PC-3 (cell line): ENCODE results near the gene SNRPA. TPM values are rescaled to one million over a fixed set of nuclear protein-coding genes. Genes with fewer than 3 reads are reported as not detected.
A peak's percentile ranks its signal among the peaks of the same experiment; 100 is the strongest.

Experiments used
- ATAC-seq: fragments of 200-7000 bp; cut with Tn5 transposase; 2 replicates; pipeline ENCODE4 v1.9.1; 2020; ENCODE audit warnings: mild to moderate bottlenecking, moderate library complexity
- Bru-seq: library from RNA; stranded (reverse); fragments of 400-500 nt; gene quantifications from one replicate; lab custom pipeline; 2021; lab: Mats Ljungman, UMichigan
- BruChase-seq, 2 experiments: library from RNA; stranded (reverse); fragments of 400-500 nt; gene quantifications; one replicate each; lab custom pipeline; 2021; lab: Mats Ljungman, UMichigan
- BruUV-seq: library from RNA; stranded (reverse); fragments of 400-500 nt; replicated peaks from 2 replicates; lab custom pipeline; 2021; lab: Mats Ljungman, UMichigan
- CTCF ChIA-PET: fragments of 300-600 bp; sonication (Branson Sonifier 250); formaldehyde crosslinking; loops from one replicate; lab custom pipeline; 2022; ENCODE audit warnings: antibody characterized with exemption; lab: Charles Lee
- POLR2A ChIA-PET: fragments of 300-600 bp; sonication (Branson Sonifier 250); formaldehyde crosslinking; loops from one replicate; lab custom pipeline; 2022; ENCODE audit warnings: antibody characterized with exemption; ENCODE audit not compliant: unreplicated experiment; lab: Charles Lee
- DNase-seq: peaks from one replicate; pipeline ENCODE4 v3.0.0-alpha.2; 2015
- H2AFZ ChIP-seq: fragments of 300-600 bp; sonication (generic); 2 replicates; pipeline ENCODE4 v1.6.0; 2016; ENCODE audit warnings: antibody characterized with exemption, low read length
- H3F3A ChIP-seq: fragments of 300-600 bp; sonication (generic); one replicate; pipeline ENCODE4 v1.6.0; 2017; ENCODE audit warnings: antibody characterized with exemption, low read length, control low read depth, mild to moderate bottlenecking; ENCODE audit not compliant: unreplicated experiment
- H3K27ac ChIP-seq: fragments of 300-600 bp; sonication (generic); 2 replicates; pipeline ENCODE4 v1.5.1; 2016; ENCODE audit warnings: mild to moderate bottlenecking, low read length
- H3K27me3 ChIP-seq: fragments of 300-600 bp; sonication (generic); 2 replicates; pipeline ENCODE4 v1.6.1; 2016; ENCODE audit warnings: low read length, mixed read lengths
- H3K36me3 ChIP-seq: fragments of 300-600 bp; sonication (generic); 2 replicates; pipeline ENCODE4 v1.6.1; 2016; ENCODE audit warnings: low read depth, mixed run types, low read length, mixed read lengths
- H3K4me1 ChIP-seq: fragments of 300-600 bp; sonication (generic); 2 replicates; pipeline ENCODE4 v1.5.1; 2016; ENCODE audit warnings: low read length; ENCODE audit not compliant: insufficient read depth
- H3K4me2 ChIP-seq: fragments of 300-600 bp; sonication (generic); 2 replicates; pipeline ENCODE4 v1.6.0; 2016; ENCODE audit warnings: low read length
- H3K4me3 ChIP-seq: fragments of 300-600 bp; sonication (generic); 2 replicates; pipeline ENCODE4 v1.5.1; 2016; ENCODE audit warnings: mild to moderate bottlenecking, low read length, mixed read lengths
- H3K79me2 ChIP-seq: fragments of 300-600 bp; sonication (generic); 2 replicates; pipeline ENCODE4 v1.6.1; 2017; ENCODE audit warnings: low read length, mixed read lengths
- H3K9ac ChIP-seq: fragments of 300-600 bp; sonication (generic); 2 replicates; pipeline ENCODE4 v1.6.0; 2016; ENCODE audit warnings: mild to moderate bottlenecking, low read length
- H3K9me2 ChIP-seq: fragments of 300-600 bp; sonication (generic); replicated peaks from 2 replicates; pipeline ENCODE4 v1.6.1; 2016; ENCODE audit warnings: mixed run types, low read length, mixed read lengths
- H3K9me3 ChIP-seq: fragments of 300-600 bp; sonication (generic); 2 replicates; pipeline ENCODE4 v1.6.1; 2016; ENCODE audit warnings: low read length, mixed read lengths
- H4K20me1 ChIP-seq: fragments of 300-600 bp; sonication (generic); 2 replicates; pipeline ENCODE4 v1.6.1; 2016; ENCODE audit warnings: low read length, mixed read lengths
- EZH2 ChIP-seq: fragments of 300-600 bp; sonication (generic); IDR thresholded peaks from one replicate; pipeline ENCODE4 v1.6.1; 2017; ENCODE audit warnings: antibody characterized with exemption, mild to moderate bottlenecking, low read length; ENCODE audit not compliant: unreplicated experiment
- EZH2phosphoT487 ChIP-seq: fragments of 300-600 bp; sonication (generic); IDR thresholded peaks from 2 replicates; pipeline ENCODE4 v1.6.1; 2018; ENCODE audit warnings: mild to moderate bottlenecking, antibody characterized with exemption, low read length, borderline replicate concordance
- intact Hi-C: fragments of 100-400 bp; cut with micrococcal nuclease; formaldehyde crosslinking; loops from 2 replicates; pipeline ENCODE4 v1.9.0; 2023
- long read RNA-seq: library from polyadenylated mRNA; unstranded; transcript quantifications from one replicate; pipeline ENCODE4 v2.0.0, GENCODE V29; 2021; ENCODE audit not compliant: unreplicated experiment
- total RNA-seq: library from RNA; depleted of rRNA; stranded (reverse); fragments of >200 nt; gene quantifications from 2 replicates; pipeline ENCODE4 v1.2.3, GENCODE V29; 2014; rRNA removed
- TF ChIP-seq, protein P1 (sequence below): fragments of 300-600 bp; sonication (generic); conservative IDR thresholded peaks from 2 replicates; pipeline ENCODE4 v1.5.1; 2017; ENCODE audit warnings: antibody characterized with exemption, low read depth, mild to moderate bottlenecking, low read length

Gene SNRPA
- total RNA-seq (207 and 243 TPM in 2 replicates), Bru-seq, nascent RNA (percentile 84 among the genes with signal in this experiment), BruChase-seq, experiment 1, labeled RNA remaining after a 6-hour chase (percentile 87 among the genes with signal in this experiment), BruChase-seq, experiment 2, labeled RNA remaining after a 2-hour chase (percentile 72 among the genes with signal in this experiment)
- long read RNA-seq, transcript SNRPA-201 (6 exons, 1,621 nt) = major isoform, 19 of 41 reads
- long read RNA-seq, partial matches to known transcripts = 13 of 41 reads
- long read RNA-seq, other reads (novel, unspliced or antisense) = 9 of 41 reads

DNA sequence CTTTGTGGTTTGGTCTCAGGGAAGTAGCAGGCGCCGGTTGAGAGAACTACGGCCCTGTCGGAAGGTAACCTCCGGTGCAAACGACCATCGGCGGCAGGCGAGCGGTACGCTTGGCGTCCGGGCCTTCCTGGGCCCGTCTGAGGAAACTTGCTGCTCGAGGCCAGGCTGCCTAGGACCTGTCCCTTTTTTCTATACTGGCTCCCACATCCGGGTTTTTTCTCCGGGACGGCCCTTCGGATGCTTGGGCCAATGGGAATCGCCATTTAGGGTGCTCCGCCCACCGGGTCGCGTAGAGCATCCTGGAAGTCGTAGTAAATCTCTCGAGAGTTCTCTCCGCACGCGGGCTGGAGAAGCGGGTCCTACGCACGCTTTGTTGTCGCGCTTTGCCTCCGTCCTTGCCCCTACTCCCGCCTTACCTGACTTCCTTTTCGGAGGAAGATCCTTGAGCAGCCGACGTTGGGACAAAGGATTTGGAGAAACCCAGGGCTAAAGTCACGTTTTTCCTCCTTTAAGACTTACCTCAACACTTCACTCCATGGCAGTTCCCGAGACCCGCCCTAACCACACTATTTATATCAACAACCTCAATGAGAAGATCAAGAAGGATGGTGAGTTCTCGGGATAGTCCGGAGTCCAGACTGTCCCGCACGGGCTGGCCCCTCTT is at the start of gene SNRPA:
Gene SNRPA, plus strand, starts transcription at position 330 of the 664 bp plus-strand sequence. Its CDS starts 206 bp downstream, at position 536.
- ChIA-PET POLR2A (interaction anchor here (0.5 to 1.2 kb wide), 4 partner anchors 26 to 467 kb away, joined by 3 to 20 read pairs (median 8); no protein-coding TSS in a partner anchor), CTCF (no interaction called here)
- Histone ChIP-seq H3K27me3 (no peaks in the 10 kb centered on the region), H3K9me3 (no peaks in the 10 kb centered on the region), H3F3A (no peaks in the 10 kb centered on the region), H4K20me1 (peaks cover 23% of the 10 kb centered on the region), H3K9me2 (no peaks in the 10 kb centered on the region), H3K27ac (peak within 1 kb of the TSS; percentile 93), H3K9ac (peak within 1 kb of the TSS; percentile 99), H3K4me3 (peak within 1 kb of the TSS; percentile 95), H3K36me3 (peaks cover 9% of the 10 kb centered on the region), H3K79me2 (peaks cover 50% of the 10 kb centered on the region), H3K4me1 (peaks cover 35% of the 10 kb centered on the region), H2AFZ (peak within 1 kb of the TSS; percentile 74), H3K4me2 (peak within 1 kb of the TSS; percentile 91)
- TF ChIP-seq EZH2 = no peak
- TF ChIP-seq, protein P1, sequence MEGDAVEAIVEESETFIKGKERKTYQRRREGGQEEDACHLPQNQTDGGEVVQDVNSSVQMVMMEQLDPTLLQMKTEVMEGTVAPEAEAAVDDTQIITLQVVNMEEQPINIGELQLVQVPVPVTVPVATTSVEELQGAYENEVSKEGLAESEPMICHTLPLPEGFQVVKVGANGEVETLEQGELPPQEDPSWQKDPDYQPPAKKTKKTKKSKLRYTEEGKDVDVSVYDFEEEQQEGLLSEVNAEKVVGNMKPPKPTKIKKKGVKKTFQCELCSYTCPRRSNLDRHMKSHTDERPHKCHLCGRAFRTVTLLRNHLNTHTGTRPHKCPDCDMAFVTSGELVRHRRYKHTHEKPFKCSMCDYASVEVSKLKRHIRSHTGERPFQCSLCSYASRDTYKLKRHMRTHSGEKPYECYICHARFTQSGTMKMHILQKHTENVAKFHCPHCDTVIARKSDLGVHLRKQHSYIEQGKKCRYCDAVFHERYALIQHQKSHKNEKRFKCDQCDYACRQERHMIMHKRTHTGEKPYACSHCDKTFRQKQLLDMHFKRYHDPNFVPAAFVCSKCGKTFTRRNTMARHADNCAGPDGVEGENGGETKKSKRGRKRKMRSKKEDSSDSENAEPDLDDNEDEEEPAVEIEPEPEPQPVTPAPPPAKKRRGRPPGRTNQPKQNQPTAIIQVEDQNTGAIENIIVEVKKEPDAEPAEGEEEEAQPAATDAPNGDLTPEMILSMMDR = no peak
- no peak for TF ChIP-seq EZH2phosphoT487
- no TSS peak for BruUV-seq
- DNase-seq (peak; percentile 97), ATAC-seq (peak; percentile 72)
- intact Hi-C loops = loop anchor here (1.0 to 2.0 kb wide), 2 partner anchors 27 to 34 kb away; partner anchors contain the start of genes COQ8B, ITPKC and RAB4B

GRCh38 chr19:40701758-40702157 is 49.2 kb upstream of the SNRPA start:
- ATAC-seq (no peak), DNase-seq (no peak)
- TF ChIP-seq, protein P1 = no peak
- TF ChIP-seq EZH2 = no peak
- TF ChIP-seq EZH2phosphoT487 = no peak
- Histone ChIP-seq H3F3A (no peaks in the 10 kb centered on the region), H4K20me1 (no peaks in the 10 kb centered on the region), H2AFZ (no peak overlapping the region), H3K4me1 (no peaks in the 10 kb centered on the region), H3K36me3 (no peaks in the 10 kb centered on the region), H3K79me2 (no peaks in the 10 kb centered on the region), H3K27me3 (no peaks in the 10 kb centered on the region), H3K4me3 (no peak overlapping the region), H3K4me2 (no peak overlapping the region), H3K9me2 (no peaks in the 10 kb centered on the region), H3K27ac (no peak overlapping the region), H3K9ac (no peak overlapping the region), H3K9me3 (no peaks in the 10 kb centered on the region)
- BruUV-seq = no TSS peak
- intact Hi-C loops = no loop called here
- ChIA-PET CTCF (interaction anchor here (0.5 kb wide), 1 partner anchor 39 kb away, joined by 3 read pairs; no protein-coding TSS in a partner anchor), POLR2A (no interaction called here)
